HG03175 (cell line): Measurements from ENCODE around the gene LYSMD4.

ENCODE experiments used
- ATAC-seq: cut with Tn5 transposase; IDR thresholded peaks from one replicate; pipeline ENCODE4 v1.9.1; 2021; ENCODE audit warnings: mild to moderate bottlenecking, moderate library complexity; ENCODE audit not compliant: unreplicated experiment

The LYSMD4 gene

DNA sequence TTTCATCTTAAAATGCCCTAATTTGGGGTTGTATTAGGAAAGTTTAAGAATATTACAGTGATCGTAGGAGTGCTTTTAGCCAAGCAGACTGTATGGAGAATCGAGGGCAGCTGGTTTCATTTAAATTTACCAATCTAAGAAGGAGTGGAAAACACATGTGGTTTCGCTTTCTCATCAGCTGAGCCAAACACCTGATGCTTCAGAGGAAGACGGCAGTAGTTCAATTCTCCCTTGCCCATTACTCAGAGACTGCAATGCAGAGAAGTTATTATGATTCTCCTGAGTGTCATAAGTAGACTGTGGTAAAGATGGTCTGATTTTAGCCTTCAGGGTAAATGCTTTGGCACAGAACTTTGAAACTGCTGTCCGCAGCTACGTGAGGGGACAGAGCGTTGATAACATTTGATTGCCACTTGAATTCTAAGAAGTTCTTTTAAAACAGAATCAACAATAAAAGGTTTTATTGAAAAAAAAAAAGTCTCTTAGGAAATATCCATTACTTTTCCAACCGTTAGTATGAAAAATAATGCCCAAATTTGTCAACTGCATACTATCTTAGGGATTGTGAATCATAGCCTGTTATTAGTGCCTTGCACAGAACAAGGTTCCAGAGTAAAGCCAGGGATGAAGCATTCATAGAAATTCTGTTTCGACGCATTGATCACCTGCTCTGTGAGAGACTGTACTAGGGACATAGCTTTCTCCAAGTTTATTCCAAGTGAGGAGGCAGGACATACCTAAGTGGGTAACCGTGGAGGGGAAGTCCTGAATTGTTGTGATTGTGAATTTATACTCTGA lies 25.6 kb downstream of the LYSMD4 start:
- no peak for ATAC-seq

DNA sequence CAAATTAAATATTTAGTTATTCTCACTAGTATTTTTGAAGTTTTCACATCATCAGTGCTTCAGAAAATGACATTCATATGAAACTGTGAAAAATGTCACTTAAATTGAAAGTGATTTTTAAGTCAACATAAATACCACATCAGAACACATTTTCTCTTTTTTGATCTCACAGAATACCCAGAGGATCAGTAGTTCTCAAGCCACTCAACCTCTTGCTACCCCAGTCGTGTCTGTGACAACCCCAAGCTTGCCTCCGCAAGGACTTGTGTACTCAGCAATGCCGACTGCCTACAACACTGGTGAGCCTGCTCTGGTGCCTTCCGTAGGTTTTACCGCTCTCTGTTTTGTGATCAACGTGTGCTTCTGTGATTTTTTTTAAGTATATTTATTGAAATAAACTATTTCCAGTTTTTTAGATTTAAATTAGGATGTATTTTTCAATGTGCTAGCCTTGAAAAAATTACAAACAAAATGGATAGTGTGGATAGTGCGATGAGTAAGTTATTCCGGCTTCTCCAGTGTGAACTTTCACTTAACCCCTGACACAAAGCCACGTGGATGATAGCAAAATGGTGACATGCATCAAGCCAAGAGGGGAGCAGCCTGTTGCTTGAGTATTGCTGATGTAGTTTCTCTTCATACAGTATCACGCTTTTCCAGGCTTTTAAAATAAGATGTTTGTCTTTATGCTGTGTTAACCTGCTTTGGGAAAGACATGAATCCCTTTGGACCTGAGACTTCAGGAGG lies 26.5 kb downstream of the LYSMD4 start:
- no peak for ATAC-seq

DNA sequence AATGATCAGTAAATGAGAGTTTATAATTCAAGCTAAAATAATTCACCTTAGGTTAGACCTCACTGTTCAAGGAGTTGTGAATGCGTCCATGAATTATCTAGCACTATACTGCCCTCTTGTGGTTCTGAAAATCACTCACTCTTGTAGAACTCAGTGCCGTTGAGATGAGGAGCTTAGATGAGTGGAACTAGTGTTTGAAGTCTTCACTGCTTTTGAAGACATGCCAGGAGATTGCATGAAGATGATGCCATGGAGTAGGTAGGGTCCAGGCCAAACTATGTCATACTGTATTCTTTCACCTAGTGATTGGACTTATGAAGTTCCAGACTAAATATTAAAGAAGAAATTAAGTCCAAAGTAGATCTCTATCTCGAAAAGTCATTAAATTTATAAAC lies 28.8 kb downstream of the LYSMD4 start:
- ATAC-seq: peak; percentile 57

DNA sequence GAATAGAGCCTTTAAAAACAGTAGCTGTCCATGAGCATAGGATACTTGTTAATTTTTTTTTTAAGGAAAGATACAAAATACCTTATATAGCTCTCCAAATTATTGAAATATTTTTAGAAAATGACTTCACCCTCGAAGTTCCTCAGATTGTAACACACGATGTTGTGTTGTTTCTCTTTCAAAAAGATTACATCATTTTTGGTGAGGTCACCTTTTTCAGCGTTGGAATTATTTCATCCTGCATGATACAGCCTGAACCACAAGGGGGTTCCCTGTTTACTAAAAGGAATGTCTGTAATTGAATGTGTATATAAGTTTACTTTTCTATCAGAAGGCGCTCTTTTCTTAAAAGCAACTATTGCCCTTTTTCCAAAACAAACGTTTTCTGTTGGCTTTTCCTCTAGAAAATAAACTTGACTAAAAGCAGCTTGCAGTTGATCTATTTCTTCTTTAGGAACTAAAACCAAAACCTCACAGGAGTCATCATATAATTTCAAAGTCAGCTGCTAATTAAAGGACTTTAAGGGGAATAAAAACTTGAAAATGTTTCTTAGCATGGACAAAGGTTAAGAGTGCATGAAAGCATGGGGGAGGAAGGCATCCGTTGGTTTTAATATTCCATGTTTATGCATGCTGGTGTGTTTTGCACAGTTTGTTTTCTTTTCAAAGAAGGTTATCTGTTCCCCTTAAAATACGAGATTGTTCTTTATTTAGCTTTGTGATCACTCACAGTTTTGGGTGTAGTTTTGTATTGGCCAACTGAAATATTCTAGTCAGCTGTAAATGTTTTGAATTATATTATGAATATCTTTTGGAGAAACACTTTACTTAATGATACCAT lies 29.4 kb downstream of the LYSMD4 start:
- peak; percentile 60 for ATAC-seq

DNA sequence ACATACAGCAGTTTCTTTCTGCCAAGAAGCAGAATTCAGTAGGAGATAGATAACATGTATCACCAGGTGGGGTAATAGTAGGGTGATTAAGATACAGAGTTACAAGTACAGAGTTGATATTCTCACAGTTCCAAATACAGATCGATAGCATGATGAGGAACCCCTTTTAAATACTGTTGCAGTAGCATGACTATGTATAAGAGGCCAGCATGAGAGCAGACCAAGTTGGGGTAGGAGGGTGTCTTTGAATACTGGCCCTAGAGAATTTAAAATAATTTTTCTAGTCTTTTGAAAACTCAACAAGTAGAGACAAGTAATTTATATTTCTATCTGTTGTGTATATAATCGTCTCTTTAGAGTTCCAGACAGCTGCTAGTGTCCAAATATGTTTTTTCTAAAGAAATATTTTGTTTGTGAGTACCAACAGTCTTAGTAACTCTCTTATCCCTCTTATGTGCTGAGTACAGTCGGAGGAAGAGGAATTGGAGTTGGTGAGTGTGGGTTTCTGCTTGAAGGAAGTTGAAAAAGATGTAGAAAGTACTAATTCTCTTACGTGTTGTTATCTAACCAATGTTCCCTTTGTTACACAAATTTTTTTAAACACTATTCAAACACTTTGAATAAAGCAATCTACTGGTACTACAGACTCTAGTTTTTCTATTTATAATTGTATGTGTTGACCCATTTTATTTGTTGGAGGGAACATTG lies 30.2 kb downstream of the LYSMD4 start:
- no peak for ATAC-seq

DNA sequence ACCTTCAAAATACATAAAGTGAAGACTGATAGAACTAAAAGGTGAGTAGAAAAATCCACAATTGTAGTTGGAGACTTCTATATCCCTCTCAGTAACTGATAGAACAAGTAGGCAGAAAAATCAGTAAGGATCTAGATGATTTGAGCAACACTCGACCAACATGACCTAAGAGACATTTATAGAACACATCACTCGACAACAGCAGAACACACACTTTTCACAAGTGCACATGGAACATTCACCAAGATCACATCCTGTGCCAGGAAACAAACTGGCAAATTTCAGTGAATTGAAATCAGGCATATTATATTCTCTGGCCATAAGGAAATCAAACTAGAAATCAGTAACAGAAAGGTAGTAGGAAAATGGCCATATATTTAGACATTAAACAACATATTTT lies 37.1 kb downstream of the LYSMD4 start:
- ATAC-seq: no peak

DNA sequence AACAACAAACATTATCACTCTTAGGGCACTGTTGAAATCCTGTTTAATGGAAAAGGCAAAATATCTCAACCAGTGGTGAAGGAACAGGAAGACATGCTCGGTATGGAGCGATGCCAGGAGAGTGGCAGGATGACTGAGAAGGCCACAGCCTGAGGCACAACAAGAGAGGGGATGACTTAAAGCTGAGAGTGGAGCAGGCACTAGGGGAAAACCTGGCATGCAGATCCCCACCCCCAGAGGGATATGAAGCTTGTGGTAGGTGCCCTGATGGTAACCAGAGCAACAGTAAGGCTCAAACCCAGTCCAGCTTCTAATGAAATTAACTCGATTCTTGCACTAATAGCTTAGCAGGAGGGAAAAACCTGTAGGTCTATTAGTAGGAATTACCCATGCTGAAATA lies 40.4 kb downstream of the LYSMD4 start:
- ATAC-seq: no peak

DNA sequence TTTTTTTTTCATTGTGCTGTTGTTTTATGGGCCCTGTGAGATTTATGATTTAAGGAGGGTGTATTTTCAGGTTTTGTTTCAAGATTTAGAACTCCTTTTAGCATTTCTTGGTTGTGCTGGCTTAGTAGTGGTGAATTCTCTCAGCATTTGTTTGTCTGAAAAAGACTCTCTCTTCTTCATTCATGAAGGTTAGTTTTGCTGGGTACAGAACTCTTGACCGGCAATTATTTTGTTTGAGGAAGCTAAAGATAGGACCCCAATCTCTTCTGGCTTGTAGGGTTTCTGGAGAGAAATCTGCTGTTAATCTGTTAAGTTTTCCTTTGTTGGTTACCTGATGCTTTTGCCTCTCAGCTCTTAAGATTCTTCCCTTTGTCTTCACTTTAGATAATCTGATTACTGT lies 46.9 kb downstream of the LYSMD4 start:
- ATAC-seq: no peak

DNA sequence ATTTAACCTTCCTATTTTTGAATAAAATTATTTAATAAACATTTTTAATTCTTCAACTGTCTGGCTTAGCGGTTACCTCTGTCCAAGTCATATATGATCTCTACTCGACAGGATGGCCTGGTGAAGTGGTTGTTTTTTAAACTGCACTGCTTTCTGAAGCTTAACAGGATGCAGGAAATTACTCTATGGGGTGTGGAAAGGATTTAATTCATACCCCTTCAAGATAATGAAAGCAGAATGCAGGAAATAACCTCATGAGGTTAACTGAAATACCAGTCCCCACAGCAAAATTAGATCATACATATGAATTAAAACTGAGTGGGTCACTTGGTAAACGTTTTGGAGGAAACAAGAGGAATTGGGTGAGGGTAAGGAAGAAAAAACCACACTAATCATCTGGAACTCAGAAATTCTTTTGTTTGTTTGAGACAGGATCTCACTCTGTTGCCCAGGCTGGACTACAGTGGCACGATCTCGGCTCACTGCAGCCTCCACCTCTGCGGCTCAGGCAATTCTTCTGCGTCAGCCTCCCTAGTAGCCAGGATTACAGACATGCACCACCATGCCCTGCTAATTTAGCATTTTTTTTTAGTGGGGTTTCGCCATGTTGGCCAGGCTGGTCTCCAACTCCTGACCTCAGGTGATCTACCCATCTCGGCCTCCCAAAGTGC lies 50.1 kb downstream of the LYSMD4 start:
- ATAC-seq: no peak

DNA sequence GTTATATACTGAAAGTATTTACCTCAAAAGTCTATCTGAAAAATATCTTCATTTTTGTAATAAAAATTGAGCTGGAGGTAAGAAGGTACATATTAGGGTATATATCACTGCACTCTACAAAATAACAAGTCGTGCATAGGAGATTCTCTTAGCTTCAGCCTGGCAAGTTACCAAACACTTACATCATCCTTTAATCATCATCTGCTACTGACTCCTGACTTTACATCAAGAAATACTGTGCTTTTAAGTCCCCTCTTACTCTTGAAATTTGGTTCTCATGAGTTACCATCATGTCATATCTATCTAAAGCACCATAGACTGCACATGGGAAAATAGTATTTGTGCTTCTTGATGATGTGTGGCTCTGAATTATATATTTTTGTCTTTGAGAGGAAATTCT lies 50.8 kb downstream of the LYSMD4 start:
- no peak for ATAC-seq

DNA sequence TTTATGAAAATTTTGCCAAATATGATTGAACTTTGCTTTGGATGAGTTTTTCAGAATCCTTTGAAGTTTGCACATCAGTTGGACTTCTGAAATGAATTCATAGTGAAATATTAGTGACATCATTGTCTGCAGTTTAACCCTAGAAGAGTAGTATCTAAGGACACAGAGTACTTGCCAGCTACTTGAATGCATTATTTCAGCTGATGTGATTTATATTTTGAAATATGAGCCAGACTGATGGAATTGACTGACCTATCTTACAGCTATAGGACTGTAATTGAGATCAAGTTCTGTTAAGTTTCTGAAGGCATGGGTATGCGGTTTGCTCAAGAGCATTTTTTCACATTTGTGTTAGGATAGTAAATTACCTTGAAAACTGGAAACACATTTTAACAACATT lies 51.2 kb downstream of the LYSMD4 start:
- ATAC-seq: no peak

DNA sequence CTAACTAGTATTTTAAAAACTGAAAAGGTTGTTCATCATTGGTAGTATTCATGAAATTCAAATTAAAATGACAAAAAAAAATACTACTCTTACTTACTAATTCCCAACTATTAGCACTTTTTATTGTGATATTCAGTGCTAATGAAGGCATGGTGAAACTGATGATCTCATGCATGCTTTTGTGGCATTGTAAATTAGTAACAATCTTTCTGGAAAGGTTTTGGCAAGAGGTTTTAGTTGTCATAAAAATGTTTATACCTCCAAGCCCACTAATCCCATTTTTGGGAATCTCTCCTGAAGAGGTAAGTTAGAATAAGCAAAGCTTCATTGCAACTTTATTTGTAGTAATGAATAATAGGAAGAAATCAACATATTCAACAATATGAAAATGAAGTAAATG lies 53.0 kb downstream of the LYSMD4 start:
- ATAC-seq: no peak

DNA sequence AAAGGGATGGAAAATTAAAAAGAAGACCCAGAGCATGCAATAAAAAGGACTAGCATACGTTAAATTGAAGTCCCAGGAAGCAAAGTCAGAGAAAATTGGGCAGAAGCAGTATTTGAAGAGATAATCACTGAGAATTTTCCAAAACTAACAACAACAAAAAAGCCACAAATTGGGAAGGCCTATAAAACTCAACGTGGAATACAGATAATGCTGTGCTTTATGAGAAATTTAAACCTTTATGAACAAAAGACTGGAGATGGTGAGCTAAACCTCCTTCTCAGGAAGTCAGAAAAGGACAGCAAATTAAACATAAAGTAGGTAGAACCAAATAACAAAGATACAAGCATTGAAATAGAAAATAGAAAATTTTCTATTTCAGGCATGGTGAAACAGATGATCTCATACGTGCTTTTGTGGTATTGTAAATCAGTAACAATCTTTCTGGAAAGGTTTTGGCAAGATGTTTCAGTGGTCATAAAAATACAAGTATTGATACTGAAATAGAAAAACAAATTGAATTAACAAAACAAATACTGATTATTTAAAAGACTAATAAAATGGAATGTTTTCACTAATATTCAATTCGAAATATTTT lies 55.6 kb downstream of the LYSMD4 start:
- ATAC-seq: peak; percentile 81
